Nephron (organoid): ENCODE measurements around the gene HDAC4.

ENCODE experiments used
- H3K27ac Mint-ChIP-seq, 3 experiments: 2 replicates each; pipeline ENCODE4 v1.8.0; 2020; ENCODE audit warnings: mixed read lengths in 3 of 3, mild to moderate bottlenecking in 2 of 3, moderate library complexity in 1 of 3
- H3K27me3 Mint-ChIP-seq: 2 replicates; pipeline ENCODE4 v1.8.0; 2021; ENCODE audit warnings: low read depth, mild to moderate bottlenecking, moderate library complexity, mixed read lengths
- H3K36me3 Mint-ChIP-seq: 2 replicates; pipeline ENCODE4 v1.8.0; 2020; ENCODE audit warnings: low read depth, mixed read lengths
- H3K4me1 Mint-ChIP-seq: 2 replicates; pipeline ENCODE4 v1.8.0; 2020; ENCODE audit warnings: mixed read lengths
- H3K4me3 Mint-ChIP-seq, 3 experiments: 2 replicates each; pipeline ENCODE4 v1.8.0; 2020; ENCODE audit warnings: mild to moderate bottlenecking in 3 of 3, mixed read lengths in 3 of 3, moderate library complexity in 2 of 3
- H3K9me3 Mint-ChIP-seq: 2 replicates; pipeline ENCODE4 v1.8.0; 2020; ENCODE audit warnings: mixed read lengths
- TF ChIP-seq, protein P1 (sequence below), 3 experiments: fragments of 200-600 bp; sonication (generic); IDR thresholded peaks; one replicate each; pipeline ENCODE4 v1.5.0; 2021; ENCODE audit warnings: antibody characterized with exemption in 3 of 3; ENCODE audit not compliant: unreplicated experiment in 3 of 3

Gene HDAC4

DNA sequence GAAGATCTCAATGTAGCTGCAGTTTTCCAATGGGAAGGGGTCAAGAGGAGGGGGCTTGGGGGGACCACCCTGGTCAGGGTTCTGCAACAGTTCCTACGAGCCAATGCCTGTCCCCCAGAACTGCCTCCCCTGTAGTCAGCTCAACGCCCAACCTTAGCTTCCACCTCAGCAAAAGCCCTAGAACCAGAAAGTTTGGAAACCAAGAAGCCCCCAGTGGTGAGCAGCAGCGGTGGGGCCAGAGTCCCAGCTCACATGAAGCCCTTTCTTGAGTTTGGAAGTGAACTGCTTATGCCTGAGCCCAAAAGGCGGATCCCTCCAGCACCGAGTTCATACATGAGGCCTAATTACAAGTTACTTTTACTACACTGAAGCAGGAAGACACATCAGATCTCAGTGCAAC is 162.4 kb downstream of the HDAC4 start:
- TF ChIP-seq, protein P1, sequence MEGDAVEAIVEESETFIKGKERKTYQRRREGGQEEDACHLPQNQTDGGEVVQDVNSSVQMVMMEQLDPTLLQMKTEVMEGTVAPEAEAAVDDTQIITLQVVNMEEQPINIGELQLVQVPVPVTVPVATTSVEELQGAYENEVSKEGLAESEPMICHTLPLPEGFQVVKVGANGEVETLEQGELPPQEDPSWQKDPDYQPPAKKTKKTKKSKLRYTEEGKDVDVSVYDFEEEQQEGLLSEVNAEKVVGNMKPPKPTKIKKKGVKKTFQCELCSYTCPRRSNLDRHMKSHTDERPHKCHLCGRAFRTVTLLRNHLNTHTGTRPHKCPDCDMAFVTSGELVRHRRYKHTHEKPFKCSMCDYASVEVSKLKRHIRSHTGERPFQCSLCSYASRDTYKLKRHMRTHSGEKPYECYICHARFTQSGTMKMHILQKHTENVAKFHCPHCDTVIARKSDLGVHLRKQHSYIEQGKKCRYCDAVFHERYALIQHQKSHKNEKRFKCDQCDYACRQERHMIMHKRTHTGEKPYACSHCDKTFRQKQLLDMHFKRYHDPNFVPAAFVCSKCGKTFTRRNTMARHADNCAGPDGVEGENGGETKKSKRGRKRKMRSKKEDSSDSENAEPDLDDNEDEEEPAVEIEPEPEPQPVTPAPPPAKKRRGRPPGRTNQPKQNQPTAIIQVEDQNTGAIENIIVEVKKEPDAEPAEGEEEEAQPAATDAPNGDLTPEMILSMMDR (IDR thresholded peaks at IDR 0.05; ENCODE audit: unreplicated experiment in 3 of 3) = no peak
- Mint-ChIP-seq H3K27ac (peak overlapping the region in 1 of 3 experiments; percentile 45), H3K36me3 (peaks cover 3% of the 10 kb centered on the region), H3K4me1 (peaks cover 23% of the 10 kb centered on the region), H3K27me3 (no peaks in the 10 kb centered on the region), H3K9me3 (no peaks in the 10 kb centered on the region), H3K4me3 (no peak overlapping the region)

DNA sequence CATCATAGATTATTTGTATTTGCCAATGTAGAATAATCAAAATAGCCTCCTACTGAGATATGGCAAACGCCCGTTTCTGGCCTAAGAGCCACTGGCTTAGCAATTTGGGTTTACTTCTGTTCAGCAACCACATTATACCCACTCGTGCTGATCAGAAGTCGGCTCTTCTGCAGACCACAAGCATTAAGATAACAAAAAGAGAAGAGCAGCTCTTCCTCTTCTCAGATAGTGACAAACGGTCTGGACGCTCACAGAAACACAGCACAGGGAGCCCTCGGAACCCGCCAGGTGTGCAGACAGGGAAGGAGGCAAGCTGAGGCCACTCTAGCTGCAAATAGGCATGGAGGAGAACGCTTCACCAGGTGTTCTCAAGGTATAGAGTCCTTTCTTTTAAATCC is 164.0 kb downstream of the HDAC4 start:
- no peaks in the 10 kb centered on the region for H3K9me3 Mint-ChIP-seq
- no peak overlapping the region for H3K4me3 Mint-ChIP-seq
- H3K27me3 Mint-ChIP-seq = no peaks in the 10 kb centered on the region
- H3K36me3 Mint-ChIP-seq = peaks cover 3% of the 10 kb centered on the region
- peaks cover 22% of the 10 kb centered on the region for H3K4me1 Mint-ChIP-seq
- no peak overlapping the region for H3K27ac Mint-ChIP-seq
- TF ChIP-seq, protein P1 (IDR thresholded peaks at IDR 0.05; ENCODE audit: unreplicated experiment in 3 of 3) = no peak

DNA sequence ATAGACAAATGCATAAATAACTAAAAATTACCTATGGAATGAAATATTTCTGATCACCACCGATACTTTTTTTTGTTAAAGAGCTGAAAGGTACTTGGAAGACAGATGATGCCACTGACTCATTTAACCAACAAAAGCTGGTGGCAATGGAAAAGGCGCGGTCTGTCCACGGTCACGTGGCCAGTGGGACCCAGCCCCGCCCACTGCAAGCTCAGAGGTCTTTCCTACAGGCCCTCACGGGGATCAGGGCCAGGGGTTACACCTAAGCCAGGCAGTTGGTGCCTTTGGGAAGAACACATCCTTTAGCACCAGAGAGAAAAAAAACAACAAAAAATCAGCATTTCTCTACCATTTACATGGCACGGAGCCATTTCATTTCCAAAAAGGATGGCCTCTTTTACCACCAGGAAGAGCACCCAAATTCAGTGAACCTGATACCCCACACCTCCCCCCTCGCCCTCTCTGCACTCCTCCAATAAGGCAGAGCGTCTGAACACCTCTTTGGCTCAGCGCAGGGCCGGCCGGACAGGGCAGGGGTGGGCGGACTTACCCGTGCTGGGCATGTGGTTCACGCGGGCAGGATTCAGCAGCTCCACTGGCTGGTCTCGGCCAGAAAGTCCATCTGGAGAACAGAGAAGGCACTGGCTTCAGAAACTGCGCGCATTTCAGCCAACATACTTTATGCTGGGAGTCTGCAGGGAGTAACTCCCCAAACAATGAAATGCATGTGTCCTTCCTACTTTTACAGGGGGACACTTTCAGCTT is 164.6 kb downstream of the HDAC4 start:
- Mint-ChIP-seq H3K27me3 (no peaks in the 10 kb centered on the region), H3K36me3 (peaks cover 3% of the 10 kb centered on the region), H3K4me1 (peaks cover 18% of the 10 kb centered on the region), H3K9me3 (no peaks in the 10 kb centered on the region), H3K4me3 (no peak overlapping the region), H3K27ac (no peak overlapping the region)
- TF ChIP-seq, protein P1 (IDR thresholded peaks at IDR 0.05; ENCODE audit: unreplicated experiment in 3 of 3) = no peak

DNA sequence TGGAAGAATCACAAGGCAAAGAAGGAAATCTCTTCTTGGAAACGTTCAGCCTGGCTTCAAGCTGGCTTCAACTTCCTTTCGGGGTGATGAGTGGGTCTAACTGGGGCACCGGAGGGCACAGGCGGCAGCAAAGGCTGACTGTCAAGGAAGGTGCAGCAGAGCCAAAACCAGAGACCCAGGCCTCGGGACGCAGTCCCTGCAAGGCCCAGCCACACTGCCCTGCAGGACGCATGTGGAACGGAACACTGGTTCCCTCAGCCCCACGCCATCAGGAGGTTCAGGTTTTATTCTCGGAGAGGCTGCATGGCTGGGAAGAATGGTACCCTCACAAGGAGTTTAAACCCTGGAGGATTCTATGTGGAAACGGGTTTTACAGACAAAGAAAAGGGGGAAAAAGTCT is 165.5 kb downstream of the HDAC4 start:
- no peaks in the 10 kb centered on the region for H3K9me3 Mint-ChIP-seq
- H3K27me3 Mint-ChIP-seq = no peaks in the 10 kb centered on the region
- no peak overlapping the region for H3K27ac Mint-ChIP-seq
- TF ChIP-seq, protein P1 (IDR thresholded peaks at IDR 0.05; ENCODE audit: unreplicated experiment in 3 of 3) = no peak
- H3K36me3 Mint-ChIP-seq = peaks cover 3% of the 10 kb centered on the region
- no peak overlapping the region for H3K4me3 Mint-ChIP-seq
- H3K4me1 Mint-ChIP-seq = peaks cover 20% of the 10 kb centered on the region

DNA sequence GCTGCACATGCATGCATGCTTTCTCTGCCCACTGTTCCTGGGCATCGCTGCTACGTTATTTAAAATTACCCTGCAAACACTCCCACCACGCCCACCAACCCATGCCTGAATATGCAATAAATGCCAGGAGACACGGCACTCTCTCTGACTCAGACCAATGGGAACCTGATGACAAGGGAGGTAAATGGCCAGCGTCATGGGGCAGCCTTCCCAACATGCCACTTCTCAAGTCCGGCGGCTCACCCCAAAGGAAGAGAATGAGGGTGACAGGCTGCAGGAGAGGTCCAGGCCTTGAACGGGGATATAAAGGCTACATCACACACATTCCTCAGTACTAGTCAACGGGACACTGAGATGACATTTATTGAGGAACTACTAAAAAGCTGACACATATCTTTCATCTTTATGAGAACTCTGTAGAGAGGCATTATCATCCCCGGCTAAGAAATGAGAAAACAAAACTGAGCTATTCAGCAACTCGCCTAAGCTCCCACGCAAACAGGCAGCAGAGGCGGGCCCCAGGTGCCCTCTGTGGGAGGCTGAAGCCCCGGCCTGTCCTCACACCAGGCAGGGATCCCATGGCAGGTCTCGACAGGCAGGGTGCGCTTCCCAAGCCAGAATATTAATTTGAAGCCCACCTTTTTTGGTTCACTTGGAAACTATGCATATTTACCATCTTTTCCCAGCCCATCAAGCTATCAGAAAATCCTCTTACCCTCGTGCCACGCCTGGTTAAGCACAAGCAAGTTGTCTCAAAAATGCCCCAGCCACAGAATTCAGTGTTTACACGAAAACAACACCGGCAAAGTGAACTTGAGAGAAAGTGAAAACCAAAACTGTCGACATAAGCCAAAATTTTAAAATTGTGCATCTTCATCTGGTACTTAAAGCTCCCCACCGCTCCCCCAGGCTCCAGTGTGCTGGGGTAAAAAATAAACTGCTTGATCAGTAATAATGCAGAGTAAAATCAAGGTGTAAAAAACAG is 166.3 kb downstream of the HDAC4 start:
- no peaks in the 10 kb centered on the region for H3K27me3 Mint-ChIP-seq
- H3K4me3 Mint-ChIP-seq = peak overlapping the region in 1 of 3 experiments; percentile 26

More for the DNA sequence above, 166.3 kb downstream of the HDAC4 start:
- Mint-ChIP-seq H3K4me1 (peaks cover 18% of the 10 kb centered on the region), H3K36me3 (peaks cover 3% of the 10 kb centered on the region), H3K27ac (peak overlapping the region in 2 of 3 experiments; percentile 59 to 61), H3K9me3 (no peaks in the 10 kb centered on the region)
- TF ChIP-seq, protein P1 (IDR thresholded peaks at IDR 0.05; ENCODE audit: unreplicated experiment in 3 of 3) = no peak
